OCI-LY1 (cell line): ENCODE data around the gene NPAS2.

Experiments used
- H2AFZ ChIP-seq: fragments of 200-600 bp; sonication (generic), shearing (Covaris generic); 2 replicates; pipeline ENCODE4 v1.6.0; 2014; ENCODE audit warnings: antibody characterized with exemption, mild to moderate bottlenecking, low read length
- H3F3A ChIP-seq: fragments of 200-600 bp; sonication (generic), shearing (Covaris generic); 2 replicates; pipeline ENCODE4 v1.6.0; 2014; ENCODE audit warnings: mild to moderate bottlenecking, antibody characterized with exemption, low read length, moderate library complexity; ENCODE audit not compliant: insufficient read depth
- H3K27ac ChIP-seq: fragments of 200-600 bp; sonication (generic); 2 replicates; pipeline ENCODE4 v1.5.1; 2014; ENCODE audit warnings: low read length, mixed run types, mild to moderate bottlenecking, low read depth; ENCODE audit not compliant: poor library complexity, severe bottlenecking
- H3K27me3 ChIP-seq: fragments of 200-600 bp; sonication (generic); 2 replicates; pipeline ENCODE4 v1.6.0; 2014; ENCODE audit warnings: antibody characterized with exemption, mild to moderate bottlenecking, low read length, moderate library complexity; ENCODE audit not compliant: insufficient read depth
- H3K36me3 ChIP-seq: fragments of 200-600 bp; sonication (generic); 2 replicates; pipeline ENCODE4 v1.6.1; 2014; ENCODE audit warnings: mild to moderate bottlenecking, antibody characterized with exemption, low read length, moderate library complexity, mixed read lengths; ENCODE audit not compliant: insufficient read depth
- H3K4me1 ChIP-seq: fragments of 200-600 bp; sonication (generic); 2 replicates; pipeline ENCODE4 v1.5.1; 2014; ENCODE audit warnings: mild to moderate bottlenecking, low read length, moderate library complexity; ENCODE audit not compliant: insufficient read depth, severe bottlenecking
- H3K4me2 ChIP-seq: fragments of 200-600 bp; sonication (generic), shearing (Covaris generic); 2 replicates; pipeline ENCODE4 v1.6.1; 2014; ENCODE audit warnings: low read length
- H3K4me3 ChIP-seq: fragments of 200-600 bp; sonication (generic); 2 replicates; pipeline ENCODE4 v1.5.1; 2014; ENCODE audit warnings: low read length, low read depth, mild to moderate bottlenecking, mixed read lengths; ENCODE audit not compliant: poor library complexity, severe bottlenecking
- H3K79me2 ChIP-seq: fragments of 200-600 bp; shearing (Covaris generic); 2 replicates; pipeline ENCODE4 v1.6.1; 2016; ENCODE audit warnings: mixed run types, low read length, mixed read lengths; ENCODE audit not compliant: insufficient read depth
- H3K9ac ChIP-seq: fragments of 200-600 bp; sonication (generic), shearing (Covaris generic); 2 replicates; pipeline ENCODE4 v1.6.1; 2014; ENCODE audit warnings: mild to moderate bottlenecking, low read length, mixed read lengths
- H3K9me2 ChIP-seq: fragments of 200-600 bp; sonication (generic), shearing (Covaris generic); 2 replicates; pipeline ENCODE4 v1.6.1; 2014; ENCODE audit warnings: low read depth, mild to moderate bottlenecking, low read length, mixed read lengths
- H3K9me3 ChIP-seq: fragments of 200-600 bp; shearing (Covaris generic); 2 replicates; pipeline ENCODE4 v1.6.1; 2014; ENCODE audit warnings: low read length, mixed read lengths
- H4K20me1 ChIP-seq: fragments of 200-600 bp; sonication (generic), shearing (Covaris generic); 2 replicates; pipeline ENCODE4 v1.6.0; 2016; ENCODE audit warnings: mild to moderate bottlenecking, low read length; ENCODE audit not compliant: insufficient read depth
- EZH2 ChIP-seq: fragments of 200-600 bp; sonication (generic), shearing (Covaris generic); IDR thresholded peaks from 2 replicates; pipeline ENCODE4 v1.8.0; 2017; ENCODE audit warnings: borderline replicate concordance, mixed run types, mild to moderate bottlenecking, antibody characterized with exemption, low read length, moderate library complexity, mixed read lengths
- TF ChIP-seq, protein P1 (sequence below): fragments of 200-600 bp; sonication (generic), shearing (Covaris generic); IDR thresholded peaks from 2 replicates; pipeline ENCODE4 v1.5.1; 2017; ENCODE audit warnings: mild to moderate bottlenecking, antibody characterized with exemption, low read length, moderate library complexity, mixed read lengths

NPAS2 gene

DNA sequence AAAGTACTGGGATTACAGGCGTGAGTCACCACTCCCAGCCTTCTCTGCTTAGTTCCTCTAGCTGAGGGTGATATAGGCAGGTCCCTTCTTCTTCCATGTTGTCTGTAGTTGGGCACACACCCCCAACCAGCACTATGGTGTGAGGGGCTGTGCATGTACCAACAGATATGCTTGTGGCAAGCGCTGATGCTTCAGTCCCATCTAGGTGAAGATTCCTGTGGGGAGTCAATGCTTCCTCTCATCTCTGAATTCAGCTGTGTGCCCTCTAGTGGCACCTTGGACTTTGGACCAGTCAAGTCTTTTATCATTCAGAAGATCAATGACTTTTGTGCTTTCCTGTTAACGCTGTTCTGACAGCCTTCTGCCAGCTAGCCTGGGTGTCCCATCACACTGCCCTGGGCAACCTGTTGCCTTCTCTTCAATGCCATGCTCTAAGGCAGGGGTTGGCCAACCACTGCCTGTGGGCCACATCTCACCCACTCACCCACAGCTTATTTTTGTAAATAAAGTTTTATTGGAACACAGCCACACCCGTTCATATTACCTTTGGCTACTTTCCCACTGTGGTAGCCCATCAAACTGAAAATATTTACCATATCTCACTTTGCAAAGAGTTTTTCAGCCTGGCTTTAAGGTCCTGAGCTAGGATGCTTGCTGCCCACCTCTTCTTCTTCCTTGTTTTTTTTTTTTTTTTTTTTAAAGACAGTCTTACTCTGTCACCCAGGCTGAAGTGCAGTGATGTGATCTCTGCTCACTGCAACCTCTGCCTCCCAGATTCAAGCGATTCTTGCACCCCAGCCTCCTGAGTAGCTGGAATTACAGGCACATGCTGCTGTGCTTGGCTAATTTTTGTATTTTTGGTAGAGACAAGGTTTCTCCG lies 51.0 kb downstream of the NPAS2 start:
- Histone ChIP-seq H3K36me3 (no peaks in the 10 kb centered on the region), H3K9me3 (peaks cover 18% of the 10 kb centered on the region), H2AFZ (no peak overlapping the region), H3K27me3 (no peaks in the 10 kb centered on the region), H3K79me2 (no peaks in the 10 kb centered on the region), H3F3A (peaks cover 4% of the 10 kb centered on the region; the same call in 1 of the 2 replicates), H3K27ac (no peak overlapping the region), H3K4me3 (no peak overlapping the region), H3K9me2 (no peaks in the 10 kb centered on the region), H3K4me2 (no peak overlapping the region), H4K20me1 (no peaks in the 10 kb centered on the region), H3K9ac (no peak overlapping the region), H3K4me1 (peaks cover 27% of the 10 kb centered on the region)
- TF ChIP-seq, protein P1, sequence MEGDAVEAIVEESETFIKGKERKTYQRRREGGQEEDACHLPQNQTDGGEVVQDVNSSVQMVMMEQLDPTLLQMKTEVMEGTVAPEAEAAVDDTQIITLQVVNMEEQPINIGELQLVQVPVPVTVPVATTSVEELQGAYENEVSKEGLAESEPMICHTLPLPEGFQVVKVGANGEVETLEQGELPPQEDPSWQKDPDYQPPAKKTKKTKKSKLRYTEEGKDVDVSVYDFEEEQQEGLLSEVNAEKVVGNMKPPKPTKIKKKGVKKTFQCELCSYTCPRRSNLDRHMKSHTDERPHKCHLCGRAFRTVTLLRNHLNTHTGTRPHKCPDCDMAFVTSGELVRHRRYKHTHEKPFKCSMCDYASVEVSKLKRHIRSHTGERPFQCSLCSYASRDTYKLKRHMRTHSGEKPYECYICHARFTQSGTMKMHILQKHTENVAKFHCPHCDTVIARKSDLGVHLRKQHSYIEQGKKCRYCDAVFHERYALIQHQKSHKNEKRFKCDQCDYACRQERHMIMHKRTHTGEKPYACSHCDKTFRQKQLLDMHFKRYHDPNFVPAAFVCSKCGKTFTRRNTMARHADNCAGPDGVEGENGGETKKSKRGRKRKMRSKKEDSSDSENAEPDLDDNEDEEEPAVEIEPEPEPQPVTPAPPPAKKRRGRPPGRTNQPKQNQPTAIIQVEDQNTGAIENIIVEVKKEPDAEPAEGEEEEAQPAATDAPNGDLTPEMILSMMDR, result peak; percentile 54; the same call in 1 of the 2 replicates
- TF ChIP-seq EZH2, result no peak

DNA sequence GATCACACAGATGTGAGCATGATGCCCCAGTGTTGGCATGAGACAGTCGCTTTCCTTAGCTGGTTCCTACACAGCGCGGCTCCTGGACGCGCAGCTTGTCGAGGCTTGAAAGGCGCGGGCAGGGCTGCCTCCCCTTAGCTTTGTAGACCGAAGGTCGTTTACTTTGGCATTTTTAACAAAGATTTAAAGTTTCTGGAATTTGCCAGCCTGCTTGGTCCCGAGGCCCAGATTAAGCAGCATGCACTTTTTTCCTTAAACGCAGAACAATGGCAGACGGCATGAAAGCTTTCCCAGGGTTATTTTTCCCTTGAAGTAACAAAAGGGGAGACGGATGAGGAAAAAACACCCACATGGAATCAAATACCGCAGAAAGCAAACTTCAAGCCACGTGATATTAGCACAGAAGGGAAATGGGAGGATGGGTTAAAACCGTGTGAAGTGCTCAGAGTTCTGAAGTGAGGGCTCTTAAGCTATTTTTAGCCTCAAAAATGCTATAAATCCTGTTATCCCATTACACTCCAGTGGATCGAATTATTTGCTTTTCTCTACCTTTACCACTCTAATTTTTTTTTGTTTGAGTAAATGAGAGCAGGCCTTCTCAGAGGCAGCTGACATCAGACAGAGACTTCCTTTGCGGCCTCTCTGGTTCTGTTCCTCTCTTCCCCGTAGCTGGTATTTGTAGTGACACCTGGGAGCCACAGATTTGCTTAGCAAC lies 55.7 kb downstream of the NPAS2 start:
- no peaks in the 10 kb centered on the region for H3K9me2 ChIP-seq
- no peaks in the 10 kb centered on the region for H3K36me3 ChIP-seq
- TF ChIP-seq, protein P1, result no peak
- no peak for TF ChIP-seq EZH2
- no peak overlapping the region for H2AFZ ChIP-seq
- H3K4me2 ChIP-seq, result peak overlapping the region; percentile 60
- H3K4me1 ChIP-seq, result peaks cover 70% of the 10 kb centered on the region
- H3K4me3 ChIP-seq, result peak overlapping the region; percentile 34
- H3K79me2 ChIP-seq, result no peaks in the 10 kb centered on the region
- H4K20me1 ChIP-seq, result no peaks in the 10 kb centered on the region
- H3K27me3 ChIP-seq, result no peaks in the 10 kb centered on the region
- H3K9ac ChIP-seq, result peak overlapping the region; percentile 59
- H3F3A ChIP-seq, result 0 out of 2 replicates have a peak, but pooled peaks cover 3% of the 10 kb centered on the region
- no peaks in the 10 kb centered on the region for H3K9me3 ChIP-seq
- H3K27ac ChIP-seq, result peak overlapping the region; percentile 99

DNA sequence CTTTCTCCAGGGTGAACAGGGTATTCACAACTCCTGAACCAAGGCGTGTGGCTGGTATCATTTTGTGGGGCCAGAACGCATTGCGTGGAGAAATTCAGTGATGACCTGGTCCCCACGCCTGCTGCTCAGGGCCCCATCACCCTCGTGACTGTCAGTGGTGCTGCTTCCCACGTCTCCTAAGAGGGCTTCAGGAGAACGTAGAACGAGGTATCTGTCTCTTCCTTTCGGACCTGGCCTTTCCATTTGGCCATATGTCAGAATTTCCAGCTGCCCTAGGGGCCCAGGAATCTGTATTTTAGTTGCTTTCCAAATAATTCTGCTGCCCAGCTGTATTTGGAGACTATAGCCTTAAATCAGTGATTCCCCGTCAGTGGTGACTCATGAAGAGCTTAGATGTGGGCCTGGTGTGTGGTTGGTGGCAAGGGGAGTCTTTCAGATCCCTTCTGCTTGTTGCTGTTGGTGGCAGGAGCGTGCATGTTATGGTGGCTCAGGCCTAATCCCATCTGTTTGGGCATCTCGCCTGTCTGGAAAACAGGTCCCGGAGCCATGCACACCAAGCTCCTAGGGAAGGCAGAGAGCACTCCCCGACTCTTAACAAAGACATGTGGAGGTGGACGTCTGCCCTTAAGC lies 56.4 kb downstream of the NPAS2 start:
- Histone ChIP-seq H3K9ac (peak overlapping the region; percentile 59), H3K4me3 (peak overlapping the region; percentile 34)

More for the DNA sequence above, 56.4 kb downstream of the NPAS2 start:
- no peaks in the 10 kb centered on the region for H4K20me1 ChIP-seq
- H3F3A ChIP-seq, result 0 out of 2 replicates have a peak, but pooled peaks cover 3% of the 10 kb centered on the region
- no peaks in the 10 kb centered on the region for H3K36me3 ChIP-seq
- H3K4me1 ChIP-seq, result peaks cover 77% of the 10 kb centered on the region
- H3K27ac ChIP-seq, result peak overlapping the region; percentile 99
- no peak overlapping the region for H2AFZ ChIP-seq
- no peaks in the 10 kb centered on the region for H3K27me3 ChIP-seq
- H3K9me2 ChIP-seq, result no peaks in the 10 kb centered on the region
- peak overlapping the region; percentile 60 for H3K4me2 ChIP-seq
- H3K79me2 ChIP-seq, result no peaks in the 10 kb centered on the region
- H3K9me3 ChIP-seq, result no peaks in the 10 kb centered on the region
- no peak for TF ChIP-seq EZH2
- TF ChIP-seq, protein P1, result no peak
